Measurements from ENCODE around the gene WSCD2. TPM values are rescaled to one million over a fixed set of nuclear protein-coding genes. Genes with fewer than 3 reads are reported as not detected.

The WSCD2 gene
- total and polyA plus RNA-seq, 2 of the 4 experiments (the other 2 are of a cell fraction): not detected

DNA sequence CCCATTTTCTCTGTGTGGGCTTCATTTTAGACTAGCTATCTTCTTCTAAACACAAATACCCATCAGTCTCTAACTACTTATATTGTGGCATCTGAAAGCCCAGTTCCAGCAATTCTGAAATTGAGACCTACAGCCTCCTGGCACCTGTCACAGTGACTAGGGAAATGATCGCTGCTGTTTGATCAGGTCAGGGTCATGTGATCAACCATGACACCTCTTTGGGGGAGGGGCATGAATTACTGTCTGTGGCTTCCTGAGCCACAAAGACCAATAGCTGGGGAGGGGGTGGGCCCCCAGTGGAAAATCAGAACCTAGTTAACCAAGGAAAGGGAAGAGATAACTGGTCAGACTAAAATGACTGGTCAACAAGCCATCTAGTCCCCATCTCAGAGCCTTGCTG is 14.1 kb downstream of the WSCD2 start:
- no peak overlapping the region for H2AK5ac ChIP-seq (ENCODE audit: low read depth, low read length)
- no peak for TF ChIP-seq BHLHE40 (IDR thresholded peaks at IDR 0.05; ENCODE audit: low read depth, low read length)
- H3K4ac ChIP-seq (ENCODE audit: low read depth, low read length): no peak overlapping the region
- no peak overlapping the region for H3K56ac ChIP-seq (ENCODE audit: extremely low read depth, insufficient read depth, low read length)
- ChIA-PET POLR2A (ENCODE audit: unreplicated experiment) (no interaction called here), CTCF (no interaction called here)
- H3K9ac ChIP-seq (ENCODE audit: low read depth, low read length): no peak overlapping the region
- no peak overlapping the region for H4K8ac ChIP-seq (ENCODE audit: low read depth in 2 of 2, low read length in 2 of 2)
- no peak overlapping the region for H2AFZ ChIP-seq (replicated peaks; ENCODE audit: low read length, poor library complexity)
- no peaks in the 10 kb centered on the region for H3K79me1 ChIP-seq (ENCODE audit: low read depth in 1 of 2, low read length in 2 of 2)
- no peak overlapping the region for H3K18ac ChIP-seq (ENCODE audit: low read depth, low read length)
- H3K9me1 ChIP-seq (ENCODE audit: insufficient read depth, low read length): no peaks in the 10 kb centered on the region
- dilution Hi-C loops (cut with HindIII; ENCODE audit: low sequenced_read_pairs, unreplicated experiment): no loop called here
- no peak overlapping the region for H3K27ac ChIP-seq (ENCODE audit: insufficient read depth, low read length)
- no peaks in the 10 kb centered on the region for H3K4me1 ChIP-seq (ENCODE audit: control insufficient read depth, insufficient read depth, low read length)
- H3K27me3 ChIP-seq (ENCODE audit: control insufficient read depth, insufficient read depth, low read length): no peaks in the 10 kb centered on the region
- no peak overlapping the region for H2BK20ac ChIP-seq (ENCODE audit: low read depth, low read length)
- intact Hi-C loops (cut with micrococcal nuclease): no loop called here
- in situ Hi-C loops (cut with MboI; ENCODE audit: low sequenced_read_pairs): no loop called here
- H3K36me3 ChIP-seq (ENCODE audit: control insufficient read depth, insufficient read depth, low read length): no peaks in the 10 kb centered on the region
- no peak overlapping the region for H2AK9ac ChIP-seq (replicated peaks; ENCODE audit: low read depth, low read length, poor library complexity)
- no peak overlapping the region for H2BK15ac ChIP-seq (ENCODE audit: low read depth, low read length)
- H4K91ac ChIP-seq (ENCODE audit: insufficient read depth, low read depth, low read length): no peak overlapping the region
- H4K20me1 ChIP-seq (ENCODE audit: insufficient read depth, low read length): no peaks in the 10 kb centered on the region
- ATAC-seq (ENCODE audit: low read depth): no peak
- no TSS peak for BruUV-seq (replicated peaks)
- no peak for DNase-seq
- no peak overlapping the region for H3K14ac ChIP-seq (replicated peaks; ENCODE audit: low read depth, low read length)
- no peak overlapping the region for H2BK5ac ChIP-seq (ENCODE audit: low read depth, low read length, poor library complexity, severe bottlenecking)
- H3K4me2 ChIP-seq (ENCODE audit: low read depth, low read length): no peak overlapping the region
- H4K5ac ChIP-seq (ENCODE audit: low read depth, low read length): no peak overlapping the region
- H3K23ac ChIP-seq (ENCODE audit: low read depth, low read length): no peak overlapping the region
- H3K4me3 ChIP-seq (ENCODE audit: insufficient read depth, low read depth, low read length): no peak overlapping the region
- WGBS, 2 experiments (ENCODE audit: extremely low coverage in 2 of 2, insufficient read length in 1 of 2): no CpG with 5 or more reads among the region's 1 CpG
- H3K9me3 ChIP-seq (ENCODE audit: control insufficient read depth, insufficient read depth, low read length): no peaks in the 10 kb centered on the region
- no peak overlapping the region for H2BK120ac ChIP-seq (ENCODE audit: low read depth, low read length)

Measured in IMR-90 (cell line).